C4-2B (cell line): ENCODE data around the gene C20orf141.

Source experiments
- CTCF ChIP-seq: fragments of 450-650 bp; conservative IDR thresholded peaks from 2 replicates; pipeline ENCODE4 v1.5.1; 2017; ENCODE audit warnings: mild to moderate bottlenecking
- ZFX ChIP-seq: fragments of 450-650 bp; IDR thresholded peaks from 2 replicates; pipeline ENCODE4 v1.6.1; 2017

- TF ChIP-seq CTCF (no peak), ZFX (no peak)
Observed at GRCh38 chr20:2800521-2801285, 14.1 kb upstream of the C20orf141 start, which contains the start of gene CPXM1.
